NCI-H128 (cell line): ENCODE data around the gene SNCAIP.
"Not testable (repeated sequence)": the region's sequence is repeated elsewhere in the genome, so short reads cannot be mapped to it uniquely, and the experiment has no call there.

Source experiments
- DNase-seq: peaks from one replicate; lab custom pipeline; 2025; ENCODE audit not compliant: unreplicated experiment; lab: John Stamatoyannopoulos, UW

The SNCAIP gene

GRCh38 chr5:122457178-122457826 lies 145.3 kb downstream of the SNCAIP start:
- DNase-seq, result no peak

DNA sequence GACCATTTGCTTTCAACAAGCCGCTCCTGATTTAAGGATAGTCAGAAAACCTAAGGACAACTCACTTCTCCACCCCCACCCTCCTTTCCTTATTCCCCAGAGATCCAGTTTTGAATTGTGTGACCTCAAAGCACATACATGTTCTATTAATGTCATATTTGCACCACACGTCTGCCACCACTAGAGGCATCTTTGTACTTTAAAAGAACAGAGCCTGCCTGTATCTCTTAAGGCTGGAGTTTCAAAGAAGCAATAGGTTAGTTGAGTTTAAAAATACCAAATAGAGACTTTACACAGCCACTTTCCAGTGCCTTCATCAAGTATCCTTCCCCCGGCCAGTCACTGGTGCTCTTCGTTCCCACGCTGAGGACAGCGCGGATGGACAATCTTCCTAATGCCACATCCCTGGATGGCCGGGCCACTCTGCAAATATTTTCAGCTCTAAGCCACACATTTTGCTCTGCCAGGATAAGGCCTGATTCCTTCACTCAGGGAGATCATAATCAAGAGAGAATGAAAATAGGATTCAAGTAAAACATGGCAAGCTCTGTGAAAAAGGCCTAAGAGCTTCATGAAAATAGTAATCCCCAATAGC lies 146.3 kb downstream of the SNCAIP start:
- DNase-seq, result no peak

- DNase-seq, result no peak
Observed at GRCh38 chr5:122462486-122462885, 150.4 kb downstream of the SNCAIP start.

GRCh38 chr5:122463221-122463620 lies 151.2 kb downstream of the SNCAIP start:
- DNase-seq, result no peak

DNA sequence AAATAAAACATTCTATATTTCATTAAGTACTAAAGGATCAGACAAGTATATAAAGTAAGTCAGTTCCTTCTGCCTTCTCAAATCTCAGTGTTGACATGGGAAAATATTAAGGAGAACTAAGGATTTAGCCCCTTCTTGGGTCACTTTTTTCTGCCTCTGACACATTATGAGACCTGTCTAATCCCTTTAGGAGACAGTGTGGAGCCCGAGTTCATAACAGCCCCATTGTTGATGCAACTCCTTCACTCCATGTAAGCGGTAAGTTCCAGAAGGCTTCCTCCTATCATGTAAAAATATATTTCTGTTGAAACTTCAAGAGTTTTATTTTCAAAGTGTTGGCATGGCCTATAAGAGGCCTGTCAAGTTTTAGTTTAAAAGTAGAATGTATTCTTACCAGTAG lies 152.2 kb downstream of the SNCAIP start:
- DNase-seq, result no peak

- DNase-seq, result no peak
Observed at GRCh38 chr5:122465031-122465577, 153.1 kb downstream of the SNCAIP start.

DNA sequence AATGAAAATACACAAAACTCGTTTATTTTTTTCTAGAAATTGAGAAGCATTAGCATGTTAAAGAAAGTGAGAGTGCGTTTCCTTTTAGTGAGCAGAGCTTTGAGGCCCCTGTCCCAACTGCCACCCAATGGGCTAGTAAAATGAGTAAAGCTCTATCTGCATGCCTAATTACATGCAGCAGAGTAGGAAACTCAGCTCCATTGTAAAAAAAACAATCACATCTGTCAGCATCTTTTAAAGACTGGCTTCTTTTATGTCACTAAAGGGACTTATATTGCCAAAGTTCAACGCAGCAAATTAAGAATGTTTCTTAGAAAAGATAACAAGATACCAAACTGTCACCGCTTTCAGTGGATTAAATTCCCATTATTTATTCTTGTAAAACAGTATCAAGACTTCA lies 154.0 kb downstream of the SNCAIP start:
- DNase-seq, result no peak

DNA sequence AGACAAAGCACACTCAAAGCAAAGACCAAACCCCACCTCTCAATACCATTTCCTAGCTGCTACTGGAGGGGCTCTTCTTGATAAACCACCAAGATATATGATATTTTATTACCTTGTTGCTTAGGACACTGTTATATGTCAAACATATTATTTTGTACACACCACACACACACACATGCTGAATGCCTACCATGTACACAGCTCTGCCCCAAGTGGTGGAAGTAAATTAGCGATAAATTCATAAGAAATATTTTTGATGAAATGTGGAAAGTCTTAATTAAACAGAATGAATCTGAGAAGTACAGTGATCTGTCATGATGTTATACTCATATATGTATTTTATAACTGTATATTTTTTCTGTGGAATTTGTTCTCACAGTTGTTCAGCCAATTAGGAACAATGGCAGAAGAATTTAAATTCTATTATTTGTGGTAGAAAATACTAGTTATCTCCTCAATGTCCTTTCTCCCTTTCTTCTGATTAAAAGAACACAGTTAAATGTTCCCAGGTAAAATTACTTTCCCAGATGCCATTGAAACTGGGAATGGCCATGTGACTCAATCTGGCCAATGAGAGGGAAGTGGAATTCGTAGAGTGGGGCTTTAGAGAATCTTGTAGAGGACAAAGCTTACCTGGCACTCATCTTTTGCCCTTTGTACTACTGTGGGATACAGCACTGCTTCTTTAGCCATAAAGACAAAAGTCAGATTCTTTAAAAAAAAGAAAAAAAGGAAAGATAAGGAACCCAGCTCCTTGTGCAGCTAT lies 156.5 kb downstream of the SNCAIP start:
- DNase-seq, result no peak

- no peak for DNase-seq
Observed at GRCh38 chr5:122469384-122469919, 157.4 kb downstream of the SNCAIP start.

- no peak for DNase-seq
Observed at GRCh38 chr5:122470365-122470764, 158.3 kb downstream of the SNCAIP start.

DNA sequence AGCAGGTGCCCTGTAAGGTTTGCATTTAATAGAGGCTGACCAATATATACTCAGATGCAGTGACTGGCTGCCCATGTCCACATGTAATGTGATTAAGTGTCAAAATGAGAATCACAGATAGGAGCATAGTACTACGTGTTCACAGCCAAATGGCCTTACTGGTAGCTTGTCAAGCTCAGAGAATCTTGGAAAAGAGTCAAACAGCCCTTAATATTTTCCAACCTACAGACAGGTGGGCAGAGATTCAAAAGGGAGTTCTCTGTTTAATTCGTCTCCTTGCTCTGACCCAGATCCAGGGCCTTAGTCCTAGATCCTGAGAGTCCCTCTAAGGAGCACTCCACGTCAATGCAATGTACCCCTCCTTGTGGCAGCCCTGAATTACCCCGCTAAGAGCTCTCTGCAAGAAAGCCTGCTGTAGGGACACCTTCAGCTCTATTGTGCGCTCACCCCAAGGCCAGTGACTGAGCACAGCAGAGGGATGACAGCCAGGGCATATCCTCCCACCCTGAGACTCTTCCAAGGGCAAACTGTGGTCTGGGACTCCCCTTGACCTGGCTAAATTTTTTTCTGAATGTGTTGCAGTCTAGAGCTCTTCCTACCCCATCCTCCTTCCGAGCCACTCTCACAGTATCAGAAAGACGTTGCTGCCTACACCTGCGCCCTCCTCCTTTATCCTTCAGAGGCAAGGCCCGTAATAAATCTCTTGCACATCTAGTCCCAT lies 159.2 kb downstream of the SNCAIP start:
- no peak for DNase-seq

- no peak for DNase-seq
Observed at GRCh38 chr5:122471752-122472061, 159.7 kb downstream of the SNCAIP start.

GRCh38 chr5:122473138-122473843 lies 161.3 kb downstream of the SNCAIP start:
- no peak for DNase-seq

DNA sequence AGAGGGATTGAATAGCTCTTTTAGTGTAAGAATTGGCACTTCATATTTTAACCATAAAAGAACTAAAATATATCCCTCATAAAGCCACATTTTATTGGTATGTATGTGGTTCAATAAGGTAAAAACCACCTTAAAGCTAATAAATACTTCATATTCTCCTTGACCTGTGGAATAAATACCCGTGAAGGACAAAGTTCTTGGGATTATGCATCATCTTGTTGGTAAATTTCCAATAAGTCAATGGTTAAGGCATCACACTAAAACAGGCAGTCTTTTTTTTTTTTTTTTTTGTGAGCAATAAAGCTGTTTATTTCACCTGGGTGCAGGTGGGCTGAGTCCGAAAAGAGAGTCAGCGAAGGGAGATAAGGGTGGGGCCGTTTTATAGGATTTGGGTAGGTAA lies 161.9 kb downstream of the SNCAIP start:
- DNase-seq, result no peak

- DNase-seq, result no peak
Observed at GRCh38 chr5:122478741-122479442, 166.9 kb downstream of the SNCAIP start.

DNA sequence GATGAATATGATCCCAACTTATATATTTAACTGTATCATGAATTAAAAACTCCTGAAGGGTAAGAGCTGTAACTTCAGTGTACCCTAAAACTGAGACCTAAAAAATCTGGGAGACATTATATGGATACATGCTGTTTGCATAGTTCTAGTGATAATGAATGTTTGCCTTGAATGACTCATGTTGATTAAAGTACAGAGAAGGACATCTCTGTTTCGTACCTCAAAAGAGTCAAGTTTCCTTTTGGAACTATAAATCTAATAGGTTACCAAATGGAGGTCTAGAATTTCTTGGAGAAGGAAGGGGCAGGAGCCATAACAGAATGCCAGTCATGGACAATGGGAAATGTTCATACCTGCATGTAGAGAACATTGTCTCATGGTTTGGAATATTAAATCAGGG lies 168.1 kb downstream of the SNCAIP start:
- no peak for DNase-seq

DNA sequence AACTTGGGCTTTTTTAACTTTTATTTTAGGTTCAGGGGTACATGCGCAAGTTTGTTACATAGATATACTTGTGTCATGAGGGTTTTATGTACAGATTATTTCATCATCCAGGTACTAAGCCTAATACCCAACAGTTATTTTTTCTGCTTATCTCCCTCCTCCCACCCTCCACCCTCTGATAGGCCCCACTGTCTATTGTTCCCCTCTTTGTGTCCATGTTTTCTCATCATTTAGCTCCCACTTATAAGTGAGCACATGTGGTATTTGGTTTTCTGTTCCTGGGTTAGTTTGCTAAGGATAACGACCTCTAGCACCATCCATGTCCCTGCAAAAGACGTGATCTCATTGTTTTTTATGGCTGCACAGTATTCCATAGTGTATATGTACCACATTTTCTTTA lies 172.1 kb downstream of the SNCAIP start:
- no peak for DNase-seq

DNA sequence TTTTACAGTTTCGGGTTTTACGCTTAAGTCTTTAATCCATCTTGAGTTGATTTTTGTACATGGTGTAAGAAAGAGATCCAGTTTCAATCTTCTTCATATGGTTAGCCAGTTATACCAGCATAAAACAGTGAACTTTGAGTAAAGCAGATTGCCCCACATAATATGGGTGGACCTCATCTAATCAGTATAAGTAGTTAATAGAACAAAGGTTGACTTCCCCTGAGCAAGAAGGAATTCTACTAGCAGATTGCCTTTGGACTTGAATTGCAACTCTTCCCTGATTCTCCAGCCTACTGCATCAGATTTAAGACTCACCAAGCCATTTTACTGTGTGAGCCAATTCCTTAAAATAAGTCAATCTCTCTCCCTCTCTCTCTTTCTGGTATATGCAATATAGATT lies 173.2 kb downstream of the SNCAIP start:
- DNase-seq, result no peak

DNA sequence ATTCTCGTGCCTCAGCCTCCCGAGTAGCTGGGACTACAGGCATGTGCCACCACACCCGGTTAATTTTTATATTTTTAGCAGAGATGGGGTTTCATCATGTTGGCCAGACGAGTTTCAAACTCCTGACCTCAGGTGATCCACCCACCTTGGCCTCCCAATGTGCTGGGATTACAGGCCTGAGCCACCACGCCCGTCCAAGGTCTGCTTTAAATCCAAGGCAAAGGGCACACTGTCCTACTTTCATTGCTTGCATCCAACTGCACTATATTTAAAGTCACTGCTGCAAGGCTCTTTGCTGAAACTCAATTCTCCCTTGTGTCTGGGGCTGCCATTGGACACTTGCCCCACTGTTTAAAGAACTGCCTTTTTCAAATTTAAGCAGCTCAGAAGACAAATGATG lies 174.6 kb downstream of the SNCAIP start:
- not testable (repeated sequence) for DNase-seq

DNA sequence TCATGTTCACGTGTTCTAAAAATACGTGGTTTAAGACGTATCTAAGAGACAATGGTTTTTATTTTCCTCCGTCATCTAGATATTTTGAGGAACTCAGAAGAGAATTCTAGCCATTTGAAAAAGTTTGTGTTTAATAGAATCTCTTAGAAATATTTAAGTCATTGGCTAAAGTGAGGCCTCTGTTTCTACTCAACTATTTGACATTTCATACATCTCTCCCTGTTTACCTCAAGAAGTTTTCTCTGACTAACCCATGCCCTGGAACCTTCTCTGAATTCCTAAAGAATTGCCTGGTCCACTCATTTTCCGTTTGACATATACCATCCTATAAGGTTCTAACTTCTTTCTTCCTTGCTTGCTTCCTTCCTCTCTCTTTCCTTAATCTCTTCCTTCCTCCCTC lies 178.7 kb downstream of the SNCAIP start:
- no peak for DNase-seq
